Measurements from ENCODE around the gene CNTNAP2.

DNA sequence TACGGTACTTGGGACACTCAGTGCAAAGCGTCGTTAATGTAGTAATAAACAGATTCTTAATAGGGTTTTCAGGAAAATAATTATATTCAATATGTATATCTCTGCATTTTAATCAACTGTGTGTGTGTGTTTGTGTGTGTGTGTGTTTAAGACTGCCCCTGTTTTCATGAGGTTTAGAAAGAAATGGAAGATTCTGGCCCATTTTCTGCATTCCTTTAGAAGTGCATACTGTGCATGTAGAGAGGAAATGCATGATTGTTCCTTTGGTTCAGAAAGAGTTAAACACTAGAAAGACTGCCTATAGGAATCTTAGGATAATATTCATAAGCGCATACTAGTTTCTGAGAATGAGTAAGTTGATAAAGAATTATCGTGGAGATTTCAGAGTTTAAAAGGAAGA, 975 bp downstream of the CNTNAP2 start:
- TF ChIP-seq, protein P1, sequence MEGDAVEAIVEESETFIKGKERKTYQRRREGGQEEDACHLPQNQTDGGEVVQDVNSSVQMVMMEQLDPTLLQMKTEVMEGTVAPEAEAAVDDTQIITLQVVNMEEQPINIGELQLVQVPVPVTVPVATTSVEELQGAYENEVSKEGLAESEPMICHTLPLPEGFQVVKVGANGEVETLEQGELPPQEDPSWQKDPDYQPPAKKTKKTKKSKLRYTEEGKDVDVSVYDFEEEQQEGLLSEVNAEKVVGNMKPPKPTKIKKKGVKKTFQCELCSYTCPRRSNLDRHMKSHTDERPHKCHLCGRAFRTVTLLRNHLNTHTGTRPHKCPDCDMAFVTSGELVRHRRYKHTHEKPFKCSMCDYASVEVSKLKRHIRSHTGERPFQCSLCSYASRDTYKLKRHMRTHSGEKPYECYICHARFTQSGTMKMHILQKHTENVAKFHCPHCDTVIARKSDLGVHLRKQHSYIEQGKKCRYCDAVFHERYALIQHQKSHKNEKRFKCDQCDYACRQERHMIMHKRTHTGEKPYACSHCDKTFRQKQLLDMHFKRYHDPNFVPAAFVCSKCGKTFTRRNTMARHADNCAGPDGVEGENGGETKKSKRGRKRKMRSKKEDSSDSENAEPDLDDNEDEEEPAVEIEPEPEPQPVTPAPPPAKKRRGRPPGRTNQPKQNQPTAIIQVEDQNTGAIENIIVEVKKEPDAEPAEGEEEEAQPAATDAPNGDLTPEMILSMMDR (IDR thresholded peaks at IDR 0.05; ENCODE audit: insufficient read depth, low read length, poor library complexity, severe bottlenecking) = no peak
- TF ChIP-seq EZH2phosphoT487 (conservative IDR thresholded peaks at IDR 0.05; ENCODE audit: low read length) = no peak
